Stimulated activated CD4-positive, alpha-beta T cell treated with anti-CD3 and anti-CD28 coated beads, Interleukin-4, amount 100 ng/mL, for 48 hours (primary cell): Measurements from ENCODE around the gene ENAM.
"Not testable (repeated sequence)": the region's sequence is repeated elsewhere in the genome, so short reads cannot be mapped to it uniquely, and the experiment has no call there.

Experiments
- DNase-seq, 2 donors: peaks; one replicate each; pipeline ENCODE4 v3.0.0-alpha.2; 2020; ENCODE audit warnings: low read depth in 2 of 2

Gene ENAM

GRCh38 chr4:70676554-70677090, 48.1 kb downstream of the ENAM start:
- no peak for DNase-seq

- DNase-seq, result no peak
Measured at GRCh38 chr4:70678383-70678999, 49.9 kb downstream of the ENAM start.

GRCh38 chr4:70680934-70681333, 52.4 kb downstream of the ENAM start:
- DNase-seq, result no peak

- no peak for DNase-seq
Measured at GRCh38 chr4:70681704-70682103, 53.2 kb downstream of the ENAM start.

- not testable (repeated sequence) for DNase-seq
Measured at GRCh38 chr4:70682142-70682541, 53.6 kb downstream of the ENAM start.

- peak in 1 of 2 donors; percentile 2 for DNase-seq
Measured at GRCh38 chr4:70687392-70687791, 58.8 kb downstream of the ENAM start.

GRCh38 chr4:70687821-70688794, 59.6 kb downstream of the ENAM start, which contains the start of gene UTP3:
Gene UTP3, plus strand, starts transcription at chr4:70688532. Its CDS starts 146 bp downstream, at chr4:70688678.
- DNase-seq, result peak; percentile 91 to 92

GRCh38 chr4:70688795-70689231, 60.3 kb downstream of the ENAM start:
- DNase-seq, result peak in 1 of 2 donors; percentile 28

GRCh38 chr4:70691661-70692060, 63.1 kb downstream of the ENAM start:
- no peak for DNase-seq

- DNase-seq, result not testable (repeated sequence)
Measured at GRCh38 chr4:70694633-70695032, 66.1 kb downstream of the ENAM start.
